Ovary (tissue), 3 donors: ENCODE results near the gene MYO9A.

ENCODE experiments used
- CTCF ChIP-seq, 3 donors: fragments of 450-650 bp in 2 of 3; fragments of 200-600 bp in 1 of 3; IDR thresholded peaks; one replicate each; pipeline versions ENCODE4 v1.5.1 to v1.8.0; 2016 to 2022; ENCODE audit warnings: antibody characterized with exemption in 3 of 3, mild to moderate bottlenecking in 1 of 3
- EP300 ChIP-seq: sonication (generic); formaldehyde crosslinking; IDR thresholded peaks from one replicate; pipeline ENCODE4 v1.6.1; 2017; ENCODE audit warnings: antibody characterized with exemption
- POLR2A ChIP-seq: fragments of 450-650 bp; IDR thresholded peaks from one replicate; pipeline ENCODE4 v1.6.1; 2017; ENCODE audit warnings: antibody characterized with exemption, mild to moderate bottlenecking, moderate library complexity
- donor health status: DM: no; HTN: no; CAD: no.

DNA sequence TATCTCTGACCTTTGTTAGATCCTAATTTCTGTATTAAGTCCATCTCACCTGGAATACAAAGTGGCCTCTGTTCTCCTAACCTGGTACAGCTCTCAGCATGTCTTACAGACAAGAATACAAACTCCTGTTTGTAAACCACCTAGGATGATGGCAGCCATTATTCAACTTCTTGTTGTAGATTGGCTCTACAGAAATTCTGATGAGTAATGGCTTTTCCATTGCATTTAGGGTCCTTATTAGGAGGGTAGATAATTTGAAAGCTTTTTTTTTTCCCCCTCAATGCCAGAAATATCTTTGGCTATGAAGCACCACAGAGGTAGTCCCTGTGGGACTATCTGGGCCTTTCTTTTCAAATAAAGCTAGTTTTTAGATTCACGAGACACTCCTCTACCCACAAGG lies 297.8 kb downstream of the MYO9A start:
- TF ChIP-seq CTCF (IDR thresholded peaks at IDR 0.05) (no peak), POLR2A (no peak), EP300 (no peak)
